Activated CD4-positive, alpha-beta T cell treated with anti-CD3 and anti-CD28 coated beads for 48 hours (primary cell): ENCODE measurements around the gene SLC29A2.
"Not testable (repeated sequence)": the region's sequence is repeated elsewhere in the genome, so short reads cannot be mapped to it uniquely, and the experiment has no call there.

Experiments used
- DNase-seq: peaks from one replicate; pipeline ENCODE4 v3.0.0-alpha.2; 2020

SLC29A2 gene

GRCh38 chr11:66332371-66333219, 39.0 kb downstream of the SLC29A2 start:
- no peak for DNase-seq

GRCh38 chr11:66331542-66332370, 39.8 kb downstream of the SLC29A2 start:
- DNase-seq = no peak

DNA sequence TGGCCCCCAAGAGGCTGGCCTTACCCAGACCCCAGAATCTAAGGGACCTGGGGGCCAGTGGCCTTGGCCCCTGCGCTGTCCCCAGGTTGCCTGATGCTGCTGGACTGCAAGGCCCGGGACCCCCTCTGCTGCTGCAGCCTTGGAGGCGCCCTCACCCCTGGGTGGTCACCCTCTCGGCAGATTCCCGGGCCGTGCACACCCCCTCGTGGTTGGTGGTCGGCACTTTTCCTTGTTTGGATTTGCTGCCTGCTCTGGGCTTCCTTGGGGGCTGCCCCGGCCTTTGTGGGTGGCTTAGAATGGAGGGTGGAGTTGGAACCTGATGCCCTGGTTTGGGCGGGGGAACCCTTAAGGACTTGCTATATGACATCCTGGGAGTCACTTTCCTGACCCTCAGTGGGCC, 40.6 kb downstream of the SLC29A2 start:
- DNase-seq = no peak

DNA sequence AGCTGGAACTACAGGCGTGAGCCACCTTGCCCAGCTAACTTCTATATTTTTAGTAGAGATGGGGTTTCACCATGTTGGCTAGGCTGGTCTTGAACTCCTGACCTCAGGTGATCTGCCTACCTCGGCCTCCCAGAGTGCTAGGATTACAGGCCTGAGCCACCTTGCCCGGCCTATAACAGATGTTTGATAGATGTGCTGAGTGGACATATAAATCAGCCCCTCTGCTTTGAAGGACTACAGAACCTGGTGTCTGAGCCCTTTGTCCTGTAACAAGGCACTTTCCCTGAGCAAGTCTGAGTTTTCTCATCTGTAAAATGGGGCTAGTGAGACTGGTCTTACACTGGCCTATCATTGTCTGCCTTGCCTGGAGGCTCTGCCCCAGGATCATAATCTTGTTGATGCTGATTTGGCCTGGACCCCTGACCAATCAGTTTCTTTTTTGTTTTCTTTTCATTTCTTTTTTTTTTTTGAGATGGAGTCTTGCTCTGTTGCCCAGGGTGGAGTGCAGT, 42.3 kb downstream of the SLC29A2 start:
- no peak for DNase-seq

DNA sequence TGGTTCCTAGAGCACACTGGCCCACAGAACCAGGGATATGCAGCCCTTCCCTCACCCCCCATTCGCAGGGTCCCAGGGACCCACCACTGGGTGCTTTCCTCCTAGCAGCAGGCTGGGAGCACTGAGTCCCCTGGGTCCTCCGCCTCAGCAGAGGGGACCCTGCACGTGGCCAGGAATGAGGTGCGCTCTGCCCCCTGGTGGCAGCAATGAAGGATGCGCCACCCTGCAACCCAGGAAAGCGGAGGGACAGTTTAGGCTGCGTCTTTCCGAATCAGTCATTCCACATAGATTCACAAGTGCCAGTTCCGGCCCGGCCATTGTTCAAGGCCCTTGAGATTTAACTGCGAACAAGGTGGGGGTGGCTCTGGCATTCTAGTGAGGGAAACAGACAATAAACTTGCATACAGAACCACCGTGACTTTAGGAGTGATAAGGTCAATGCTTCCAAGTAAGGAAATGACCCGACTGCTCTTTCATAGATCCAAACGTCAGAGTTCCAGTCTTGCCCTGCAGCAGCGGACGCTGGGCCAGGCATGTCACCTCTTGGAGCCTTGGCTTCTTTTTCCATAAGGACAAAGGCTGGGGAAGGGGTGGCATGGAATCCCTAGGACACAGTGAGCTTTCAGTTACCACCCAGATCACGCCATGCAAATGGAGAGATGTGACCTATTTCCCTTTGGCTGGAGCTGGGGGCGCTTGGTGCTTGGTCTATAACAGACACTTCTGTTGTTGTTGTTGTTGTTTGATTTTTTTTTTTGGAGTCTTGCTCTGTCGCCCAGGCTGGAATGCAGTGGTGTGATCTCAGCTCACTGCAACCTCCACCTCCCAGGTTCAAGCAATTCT, 43.0 kb downstream of the SLC29A2 start:
- peak; percentile 90 for DNase-seq

GRCh38 chr11:66328031-66328301, 43.6 kb downstream of the SLC29A2 start:
- peak; percentile 29 for DNase-seq

GRCh38 chr11:66327171-66328030, 44.2 kb downstream of the SLC29A2 start:
- DNase-seq = no peak

- DNase-seq = peak; percentile 40
These were observed 45.1 kb downstream of the SLC29A2 start for GRCh38 chr11:66326261-66327111.

DNA sequence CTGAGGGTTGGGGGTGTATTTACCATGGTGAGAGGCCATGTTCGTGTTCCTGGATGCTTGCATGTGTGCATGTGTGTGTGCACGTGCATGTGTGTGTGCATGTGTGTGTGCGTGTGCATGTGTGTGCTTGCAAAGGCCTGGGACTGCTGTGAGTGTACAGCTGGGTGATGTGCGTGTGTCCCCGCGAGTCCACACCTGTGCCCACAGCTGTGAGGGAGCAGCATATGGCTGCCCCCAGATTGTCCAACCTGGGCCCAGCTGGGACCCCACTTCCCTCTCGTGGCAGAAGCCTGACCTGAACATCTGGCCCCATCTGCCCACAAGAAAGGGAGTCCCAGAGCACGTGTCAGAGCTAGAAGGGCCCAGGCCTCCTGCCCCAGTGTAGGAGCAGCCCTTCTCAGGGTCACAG, 46.3 kb downstream of the SLC29A2 start:
- no peak for DNase-seq

GRCh38 chr11:66324664-66325063, 46.9 kb downstream of the SLC29A2 start:
- DNase-seq = no peak

DNA sequence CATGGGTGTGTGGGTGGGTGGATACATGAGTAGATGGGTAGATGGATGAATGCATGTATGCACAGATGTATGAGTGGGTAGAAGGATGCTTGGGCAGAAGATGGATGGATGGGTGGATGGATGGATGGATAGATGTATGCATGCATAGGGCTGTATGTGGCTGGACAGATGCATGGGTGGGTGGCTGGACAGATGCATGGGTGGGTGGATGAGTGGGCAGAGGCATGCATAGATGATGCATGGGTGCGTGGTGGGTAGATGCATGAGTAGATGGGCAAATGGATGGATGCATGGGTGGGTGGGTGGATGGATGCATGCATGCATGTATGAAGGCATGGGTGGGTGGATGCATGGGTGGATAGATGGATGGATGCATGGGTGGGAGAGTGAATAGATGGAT, 47.9 kb downstream of the SLC29A2 start:
- no peak for DNase-seq

GRCh38 chr11:66322732-66323427, 48.7 kb downstream of the SLC29A2 start:
- DNase-seq = no peak

- no peak for DNase-seq
These were observed 50.0 kb downstream of the SLC29A2 start for GRCh38 chr11:66321606-66322005.

- DNase-seq = not testable (repeated sequence)
These were observed 50.8 kb downstream of the SLC29A2 start for GRCh38 chr11:66320748-66321147.

DNA sequence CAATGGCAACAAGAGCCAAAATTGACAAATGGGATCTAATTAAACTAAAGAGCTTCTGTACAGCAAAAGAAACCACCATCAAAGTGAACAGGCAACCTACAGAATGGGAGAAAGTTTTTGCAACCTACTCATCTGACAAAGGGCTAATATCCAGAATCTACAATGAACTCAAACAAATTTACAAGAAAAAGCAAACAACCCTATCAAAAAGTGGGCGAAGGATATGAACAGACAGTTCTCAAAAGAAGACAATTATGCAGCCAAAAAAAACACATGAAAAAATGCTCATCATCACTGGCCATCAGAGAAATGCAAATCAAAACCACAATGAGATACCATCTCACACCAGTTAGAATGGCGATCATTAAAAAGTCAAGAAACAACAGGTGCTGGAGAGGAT, 51.3 kb downstream of the SLC29A2 start:
- not testable (repeated sequence) for DNase-seq

DNA sequence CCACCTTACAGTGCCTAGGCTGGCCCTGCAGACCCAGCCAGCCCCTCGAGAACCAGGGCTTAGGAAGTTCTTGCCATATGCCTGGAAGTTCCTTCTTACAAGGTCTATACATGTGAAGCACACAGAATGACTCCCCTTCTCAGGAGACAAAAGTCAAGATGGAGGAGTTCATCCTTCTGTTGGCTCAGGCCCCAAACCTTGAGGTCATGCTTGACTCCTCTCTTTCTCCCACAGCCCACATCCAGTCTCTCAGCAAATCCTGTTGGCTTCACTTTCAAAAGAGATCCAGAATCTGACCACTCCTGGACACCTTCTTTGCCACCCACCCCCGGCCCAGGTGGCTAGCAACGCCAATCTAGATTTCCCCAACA, 53.0 kb downstream of the SLC29A2 start:
- DNase-seq = no peak

DNA sequence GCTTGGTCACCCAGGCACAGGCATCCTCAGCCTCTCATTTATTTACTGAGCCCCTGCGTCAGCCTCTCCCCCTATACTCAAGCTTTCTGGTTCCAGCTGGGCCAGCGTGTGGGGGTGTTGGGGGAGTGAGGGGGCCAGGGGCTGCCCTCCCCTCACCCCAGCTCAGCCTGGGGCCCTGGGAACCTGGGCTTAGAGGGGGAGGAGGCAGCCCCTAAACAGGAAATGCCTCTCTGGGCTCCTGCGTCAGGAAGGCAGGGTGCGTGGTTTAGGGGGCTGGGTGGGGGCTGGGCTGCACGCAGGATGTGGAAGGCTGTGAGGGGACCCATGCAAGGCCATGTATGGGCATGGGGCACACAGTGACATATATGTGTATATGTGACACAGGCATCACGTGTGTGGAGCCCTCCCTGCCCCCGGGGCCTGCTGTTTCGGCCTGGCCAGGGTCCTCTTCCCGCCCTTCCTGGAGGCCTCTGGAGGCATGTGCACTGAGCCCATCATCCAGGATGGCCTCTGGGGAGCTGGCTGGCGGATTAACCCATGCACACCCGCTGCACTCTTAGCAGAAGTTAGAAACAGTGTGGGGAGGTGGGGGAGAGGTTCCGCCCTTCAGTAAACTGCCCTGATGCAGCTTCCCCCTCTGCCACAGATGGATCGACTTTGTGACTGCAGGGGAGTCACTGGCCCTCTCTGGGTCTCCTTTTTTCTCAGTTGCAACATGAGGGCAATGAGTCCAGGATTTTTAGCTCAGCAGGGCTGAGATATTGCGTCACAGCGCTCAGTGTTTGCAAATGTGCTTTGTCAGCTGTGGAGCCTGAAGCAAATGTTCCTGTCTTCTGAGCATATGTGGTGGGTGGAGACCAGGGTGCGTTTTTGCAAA, 53.6 kb downstream of the SLC29A2 start:
- peak; percentile 51 for DNase-seq

- DNase-seq = peak; percentile 57
These were observed 54.2 kb downstream of the SLC29A2 start for GRCh38 chr11:66317322-66317722.

- DNase-seq = no peak
These were observed 54.7 kb downstream of the SLC29A2 start, which contains the start of gene CD248 for GRCh38 chr11:66316849-66317251. CD248 (minus strand) TSS chr11:66317044; CDS start chr11:66317027, 17 bp downstream.
